D721Med (cell line): ENCODE data around the gene MMP7.

ENCODE experiments used
- DNase-seq: peaks from one replicate; pipeline ENCODE4 v3.0.0; 2011; ENCODE audit warnings: low spot score; ENCODE audit not compliant: insufficient read length
- FAIRE-seq: peaks from 2 replicates; lab custom pipeline; 2011; peaks lifted over from hg19 to GRCh38; lab: Jason Lieb, UNC
- CTCF ChIP-seq: IDR thresholded peaks from 2 replicates; pipeline ENCODE4 v1.5.1; 2012; ENCODE audit warnings: mild to moderate bottlenecking, control low read depth; ENCODE audit not compliant: insufficient read depth; ENCODE audit errors: missing control alignments

Gene MMP7

GRCh38 chr11:102553835-102554282 lies 23.3 kb upstream of the MMP7 start:
- FAIRE-seq (no peak), DNase-seq (no peak)
- TF ChIP-seq CTCF = no peak

GRCh38 chr11:102552447-102553194 lies 22.1 kb upstream of the MMP7 start:
- FAIRE-seq (no peak), DNase-seq (no peak)
- no peak for TF ChIP-seq CTCF

GRCh38 chr11:102552020-102552419 lies 21.5 kb upstream of the MMP7 start:
- DNase-seq (no peak), FAIRE-seq (no peak)
- no peak for TF ChIP-seq CTCF

- FAIRE-seq (no peak), DNase-seq (no peak)
- TF ChIP-seq CTCF = no peak
Observed at GRCh38 chr11:102551169-102551781, 20.7 kb upstream of the MMP7 start.

- TF ChIP-seq CTCF = no peak
- DNase-seq (no peak), FAIRE-seq (no peak)
Observed at GRCh38 chr11:102546923-102547471, 16.4 kb upstream of the MMP7 start.

- FAIRE-seq (no peak), DNase-seq (no peak)
- no peak for TF ChIP-seq CTCF
Observed at GRCh38 chr11:102546427-102546826, 15.9 kb upstream of the MMP7 start.

- no peak for TF ChIP-seq CTCF
- no peak for DNase-seq
- no peak for FAIRE-seq
Observed at GRCh38 chr11:102545701-102546100, 15.2 kb upstream of the MMP7 start.
